Gastrocnemius medialis (tissue), 4 donors: ENCODE results near the gene BPIFB6. TPM values are rescaled to one million over a fixed set of nuclear protein-coding genes. Genes with fewer than 3 reads are reported as not detected.

Source experiments
- ATAC-seq, 2 donors: fragments of 150-250 bp; one replicate each; pipeline ENCODE4 v1.9.1; 2016
- DNase-seq, 2 donors: peaks; one replicate each; pipeline ENCODE4 v3.0.0-alpha.2; 2019
- H3K27ac ChIP-seq, 4 donors: fragments of 200-600 bp; sonication (generic); 1 replicate in 1 of 4; 2 replicates in 3 of 4; pipeline ENCODE4 v1.5.1; 2016 to 2018; ENCODE audit warnings: mild to moderate bottlenecking in 2 of 4, moderate library complexity in 1 of 4
- H3K27me3 ChIP-seq, 3 donors: fragments of 200-600 bp; sonication (generic) in 2 of 3; 1 replicate in 1 of 3; 2 replicates in 2 of 3; pipeline versions ENCODE4 v1.5.1 to v1.6.0; 2016 to 2019; ENCODE audit warnings: mild to moderate bottlenecking in 1 of 3, moderate library complexity in 1 of 3
- H3K36me3 ChIP-seq, 2 donors: fragments of 200-600 bp; sonication (generic) in 1 of 2; one replicate each; pipeline ENCODE4 v1.5.1; 2017 to 2018
- H3K4me1 ChIP-seq, 2 donors: fragments of 200-600 bp; sonication (generic) in 1 of 2; one replicate each; pipeline ENCODE4 v1.5.1; 2016 to 2017; ENCODE audit warnings: mild to moderate bottlenecking in 2 of 2
- H3K4me3 ChIP-seq, 4 donors: fragments of 200-600 bp; sonication (generic) in 3 of 4; 1 replicate in 1 of 4; 2 replicates in 3 of 4; pipeline ENCODE4 v1.5.1; 2016 to 2019; ENCODE audit warnings: mild to moderate bottlenecking in 2 of 4
- H3K9me3 ChIP-seq, 3 donors: fragments of 200-600 bp; sonication (generic) in 2 of 3; 1 replicate in 1 of 3; 2 replicates in 2 of 3; pipeline ENCODE4 v1.5.1; 2016 to 2019
- POLR2A ChIP-seq, 2 donors: fragments of 450-650 bp; IDR thresholded peaks; one replicate each; pipeline ENCODE4 v1.6.1; 2017; ENCODE audit warnings: antibody characterized with exemption in 2 of 2, mild to moderate bottlenecking in 2 of 2, moderate library complexity in 2 of 2
- in situ Hi-C, 4 donors: fragments of 200-750 bp; cut with MboI; loops; one replicate each; pipeline versions ENCODE4 v1.15.0 to v1.8.0; 2017; ENCODE audit warnings: low sequenced_read_pairs in 4 of 4
- intact Hi-C: fragments of 100-400 bp; cut with DNase I; formaldehyde crosslinking; loops from one replicate; pipeline ENCODE4 v1.15.1; 2023; ENCODE audit warnings: low total_unique reads
- total RNA-seq, 4 donors: library from RNA; depleted of rRNA; stranded (reverse); fragments of >200 nt; gene quantifications; one replicate each; pipeline versions ENCODE4 v1.1.0 to v1.2.3, GENCODE V29; 2016
- TF ChIP-seq, protein P1 (sequence below), 5 experiments: fragments of 450-650 bp in 3 of 5; fragments of 200-600 bp in 2 of 5; sonication (generic) in 2 of 5; IDR thresholded peaks in 4 of 5; conservative IDR thresholded peaks in 1 of 5; 1 replicate in 4 of 5; 2 replicates in 1 of 5; pipeline ENCODE4 v1.5.1; 2016 to 2019; ENCODE audit warnings: antibody characterized with exemption in 5 of 5, mild to moderate bottlenecking in 3 of 5, moderate library complexity in 3 of 5

Gene BPIFB6
- total RNA-seq, 4 donors from 2014 or later = not detected

DNA sequence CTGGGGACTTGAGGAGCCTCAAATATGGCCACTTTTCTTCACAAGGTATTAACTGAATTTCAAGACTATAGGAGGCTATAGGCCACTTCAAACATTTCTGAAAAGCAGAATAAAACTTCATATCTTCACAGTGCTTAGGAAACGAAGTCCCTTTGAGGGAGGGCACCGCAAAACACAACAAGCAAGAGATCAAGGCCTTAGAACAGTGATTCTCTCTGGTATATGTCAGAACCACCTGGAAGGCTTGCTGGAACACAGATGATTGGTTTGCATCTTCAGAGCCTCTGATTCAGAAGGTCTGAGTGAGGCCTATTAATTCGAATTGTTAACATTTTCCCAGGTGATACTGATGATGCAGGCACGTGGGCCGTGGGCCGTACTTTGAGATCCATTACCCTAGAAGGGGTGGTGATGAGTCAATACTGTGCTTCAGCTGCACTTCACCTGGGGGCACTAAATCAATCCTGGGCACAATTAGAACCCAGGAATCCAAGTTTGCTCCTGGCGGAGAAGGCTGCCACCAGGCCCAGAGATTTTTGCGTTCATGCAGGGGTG lies 37.9 kb upstream of the BPIFB6 start:
- H3K9me3 ChIP-seq = no peaks in the 10 kb centered on the region
- TF ChIP-seq, protein P1, sequence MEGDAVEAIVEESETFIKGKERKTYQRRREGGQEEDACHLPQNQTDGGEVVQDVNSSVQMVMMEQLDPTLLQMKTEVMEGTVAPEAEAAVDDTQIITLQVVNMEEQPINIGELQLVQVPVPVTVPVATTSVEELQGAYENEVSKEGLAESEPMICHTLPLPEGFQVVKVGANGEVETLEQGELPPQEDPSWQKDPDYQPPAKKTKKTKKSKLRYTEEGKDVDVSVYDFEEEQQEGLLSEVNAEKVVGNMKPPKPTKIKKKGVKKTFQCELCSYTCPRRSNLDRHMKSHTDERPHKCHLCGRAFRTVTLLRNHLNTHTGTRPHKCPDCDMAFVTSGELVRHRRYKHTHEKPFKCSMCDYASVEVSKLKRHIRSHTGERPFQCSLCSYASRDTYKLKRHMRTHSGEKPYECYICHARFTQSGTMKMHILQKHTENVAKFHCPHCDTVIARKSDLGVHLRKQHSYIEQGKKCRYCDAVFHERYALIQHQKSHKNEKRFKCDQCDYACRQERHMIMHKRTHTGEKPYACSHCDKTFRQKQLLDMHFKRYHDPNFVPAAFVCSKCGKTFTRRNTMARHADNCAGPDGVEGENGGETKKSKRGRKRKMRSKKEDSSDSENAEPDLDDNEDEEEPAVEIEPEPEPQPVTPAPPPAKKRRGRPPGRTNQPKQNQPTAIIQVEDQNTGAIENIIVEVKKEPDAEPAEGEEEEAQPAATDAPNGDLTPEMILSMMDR (IDR thresholded peaks at IDR 0.05 in 4 of 5, conservative IDR thresholded peaks at IDR 0.05 in 1 of 5) = no peak
- no peak for TF ChIP-seq POLR2A (IDR thresholded peaks at IDR 0.05)
- in situ Hi-C loops (no loop called here), intact Hi-C loops (no loop called here)
- H3K27ac ChIP-seq = no peak overlapping the region
- ATAC-seq (no peak), DNase-seq (no peak)
- no peaks in the 10 kb centered on the region for H3K27me3 ChIP-seq
- H3K36me3 ChIP-seq = no peaks in the 10 kb centered on the region
- H3K4me1 ChIP-seq = no peaks in the 10 kb centered on the region
- no peak overlapping the region for H3K4me3 ChIP-seq

- Histone ChIP-seq H3K27ac (no peak overlapping the region), H3K4me1 (no peaks in the 10 kb centered on the region), H3K27me3 (no peaks in the 10 kb centered on the region), H3K4me3 (no peak overlapping the region), H3K9me3 (no peaks in the 10 kb centered on the region), H3K36me3 (no peaks in the 10 kb centered on the region)
- TF ChIP-seq POLR2A (IDR thresholded peaks at IDR 0.05) = no peak
- TF ChIP-seq, protein P1 (IDR thresholded peaks at IDR 0.05 in 4 of 5, conservative IDR thresholded peaks at IDR 0.05 in 1 of 5) = no peak
- DNase-seq (no peak), ATAC-seq (no peak)
- in situ Hi-C loops (no loop called here), intact Hi-C loops (no loop called here)
Measured at GRCh38 chr20:32995802-32996201, 35.6 kb upstream of the BPIFB6 start.

- ATAC-seq = no peak
- Histone ChIP-seq H3K27me3 (no peaks in the 10 kb centered on the region), H3K27ac (no peak overlapping the region), H3K4me1 (no peaks in the 10 kb centered on the region), H3K9me3 (no peaks in the 10 kb centered on the region), H3K36me3 (no peaks in the 10 kb centered on the region), H3K4me3 (no peak overlapping the region)
- intact Hi-C loops = no loop called here
- TF ChIP-seq, protein P1 (IDR thresholded peaks at IDR 0.05 in 4 of 5, conservative IDR thresholded peaks at IDR 0.05 in 1 of 5) = no peak
- TF ChIP-seq POLR2A (IDR thresholded peaks at IDR 0.05) = no peak
- DNase-seq = no peak
- in situ Hi-C loops = no loop called here
Measured at GRCh38 chr20:32997431-32997830, 34.0 kb upstream of the BPIFB6 start.

DNA sequence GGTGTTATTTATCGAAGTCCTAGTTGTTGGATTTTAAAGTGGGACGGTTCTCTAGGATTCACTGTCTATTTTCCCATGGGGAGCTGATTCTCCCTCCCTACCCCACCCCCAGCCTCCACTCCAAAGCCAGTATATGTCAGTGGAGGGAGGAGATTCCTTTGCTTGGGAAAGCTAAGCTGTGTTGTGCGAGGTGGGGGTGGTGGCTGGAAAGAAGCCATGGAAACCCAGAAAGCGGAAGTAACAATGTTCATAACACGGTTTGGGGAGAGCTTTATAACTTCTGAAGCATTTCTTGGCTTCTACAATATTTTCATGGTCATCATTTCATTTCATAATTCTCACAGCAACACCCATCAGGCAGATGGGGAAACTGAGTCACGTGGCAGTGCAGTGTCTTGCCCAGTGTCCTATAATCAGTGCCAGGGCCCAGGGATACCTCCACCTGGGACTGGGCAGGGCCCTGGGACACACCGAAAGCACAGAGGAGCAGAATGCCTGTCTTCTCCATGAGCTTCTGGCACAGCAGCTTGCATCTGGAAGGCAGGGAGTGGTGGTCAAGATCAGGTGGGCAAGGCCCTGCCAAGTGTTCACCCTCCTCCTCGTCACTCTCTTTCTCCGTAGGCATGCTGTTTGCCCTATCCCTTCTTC lies 31.7 kb upstream of the BPIFB6 start:
- no peak for DNase-seq

More for the DNA sequence above, 31.7 kb upstream of the BPIFB6 start:
- no peaks in the 10 kb centered on the region for H3K9me3 ChIP-seq
- no peaks in the 10 kb centered on the region for H3K27me3 ChIP-seq
- no peak overlapping the region for H3K27ac ChIP-seq
- no peaks in the 10 kb centered on the region for H3K36me3 ChIP-seq
- H3K4me1 ChIP-seq = no peaks in the 10 kb centered on the region
- in situ Hi-C loops = loop anchor here in 1 of 4 donors (25.0 kb wide), 1 partner anchor 87 kb away; no protein-coding TSS in a partner anchor
- no peak for ATAC-seq
- H3K4me3 ChIP-seq = no peak overlapping the region
- intact Hi-C loops = no loop called here
- no peak for TF ChIP-seq POLR2A (IDR thresholded peaks at IDR 0.05)
- TF ChIP-seq, protein P1 (IDR thresholded peaks at IDR 0.05 in 4 of 5, conservative IDR thresholded peaks at IDR 0.05 in 1 of 5) = no peak
